ENCODE results near the gene SPRR2B.
"Not testable (repeated sequence)": the region's sequence is repeated elsewhere in the genome, so short reads cannot be mapped to it uniquely, and the experiment has no call there.

SPRR2B gene

DNA sequence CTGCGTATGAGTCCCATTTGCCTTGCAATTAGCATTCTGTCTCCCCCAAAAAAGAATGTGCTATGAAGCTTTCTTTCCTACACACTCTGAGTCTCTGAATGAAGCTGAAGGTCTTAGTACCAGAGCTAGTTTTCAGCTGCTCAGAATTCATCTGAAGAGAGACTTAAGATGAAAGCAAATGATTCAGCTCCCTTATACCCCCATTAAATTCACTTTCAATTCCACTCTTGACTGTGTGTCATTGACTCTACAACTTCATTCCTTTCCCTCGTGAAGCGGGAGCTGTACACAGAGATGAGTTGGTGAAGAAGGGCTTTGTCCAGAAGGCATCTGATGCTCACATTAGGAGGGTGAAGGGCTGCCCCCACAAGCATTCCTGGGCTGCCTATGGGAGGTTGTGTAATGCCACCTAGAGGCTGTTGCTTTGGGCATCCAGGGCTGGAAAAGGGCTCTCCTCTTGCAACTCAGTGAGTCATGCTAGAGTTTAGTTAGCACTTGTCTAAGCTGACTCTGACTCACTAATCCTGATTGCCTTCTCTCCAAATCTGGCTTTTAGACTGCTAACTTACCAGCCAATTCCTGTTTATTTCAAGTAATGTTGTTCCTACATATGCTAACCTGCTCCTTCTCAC lies 38.6 kb downstream of the SPRR2B start:
- DNase-seq: no peak

DNA sequence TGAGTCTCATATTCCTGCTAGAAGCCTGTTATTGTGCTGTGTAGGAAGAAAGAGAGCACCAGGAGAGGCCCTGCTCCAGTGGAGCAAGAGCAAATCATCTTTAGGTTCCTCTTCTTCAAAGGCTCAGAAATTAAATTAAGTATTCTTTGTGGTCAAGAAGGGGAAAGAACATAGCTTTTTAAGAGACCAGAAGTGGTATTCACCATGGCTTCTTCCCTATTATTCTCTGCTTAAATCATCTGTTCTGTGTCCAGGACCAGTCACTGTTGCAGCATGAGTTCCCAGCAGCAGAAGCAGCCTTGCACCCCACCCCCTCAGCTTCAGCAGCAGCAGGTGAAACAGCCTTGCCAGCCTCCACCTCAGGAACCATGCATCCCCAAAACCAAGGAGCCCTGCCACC lies 39.3 kb downstream of the SPRR2B start:
- DNase-seq: no peak

DNA sequence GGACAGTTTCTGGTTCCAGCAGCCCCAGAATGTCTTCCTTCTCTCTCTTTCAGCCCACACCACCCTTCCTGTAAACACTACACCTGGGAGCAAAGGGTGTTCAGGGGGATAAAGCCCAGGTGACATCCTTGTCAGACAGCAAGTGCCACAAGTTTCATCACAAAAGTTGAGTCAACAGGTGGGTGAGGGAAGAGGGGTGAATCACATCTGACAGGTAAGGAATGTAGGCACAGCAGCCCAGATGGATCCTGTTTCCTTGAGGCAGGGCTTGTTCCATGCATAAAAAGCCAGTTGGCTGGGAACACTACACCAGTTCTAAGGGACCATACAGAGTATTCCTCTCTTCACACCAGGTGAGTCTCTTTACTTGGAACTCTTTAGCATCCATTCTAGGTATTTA lies 40.5 kb downstream of the SPRR2B start, which contains the start of gene SPRR1B:
TSS of gene SPRR1B (plus strand) at position 309 of the 400 bp plus-strand sequence. CDS start 1,143 bp downstream, outside the sequence.
- no peak for DNase-seq

DNA sequence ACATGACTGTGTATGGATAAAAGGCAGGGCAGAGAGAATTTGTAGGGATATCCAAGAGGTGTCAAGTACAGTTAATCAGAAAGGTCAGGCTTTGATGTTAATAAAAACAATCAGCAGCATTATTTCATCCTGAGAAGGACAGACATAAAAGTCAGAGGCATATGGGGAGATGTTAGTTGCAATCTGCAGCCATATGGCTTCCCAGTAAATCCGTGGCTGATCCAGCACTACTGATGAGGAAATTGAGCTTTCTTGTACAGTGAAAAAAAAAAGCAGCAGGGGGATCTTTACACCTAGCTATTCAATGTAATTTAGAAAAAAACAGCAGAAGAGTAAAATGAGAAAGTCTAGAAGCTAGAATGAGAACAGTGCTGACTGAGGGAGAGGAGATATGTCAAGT lies 42.6 kb downstream of the SPRR2B start:
- DNase-seq: no peak

DNA sequence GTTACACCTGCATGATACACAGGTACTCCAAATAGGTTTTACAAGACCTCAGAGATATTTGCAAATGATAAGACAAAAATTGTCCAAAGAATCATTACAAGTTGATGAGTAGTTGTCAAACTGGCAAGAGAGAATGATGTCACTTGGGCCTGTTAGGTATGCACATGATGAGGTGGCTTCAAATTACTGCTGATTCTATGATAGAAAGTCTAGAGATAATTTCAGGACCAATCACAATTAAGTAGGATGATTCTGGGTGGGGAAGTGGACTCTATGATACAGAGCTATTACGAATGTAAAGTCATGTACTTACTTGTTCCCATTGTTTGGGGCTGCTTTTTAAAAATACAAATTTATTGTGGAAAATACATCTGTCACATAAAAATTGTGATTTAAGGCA lies 45.6 kb downstream of the SPRR2B start:
- DNase-seq: no peak

DNA sequence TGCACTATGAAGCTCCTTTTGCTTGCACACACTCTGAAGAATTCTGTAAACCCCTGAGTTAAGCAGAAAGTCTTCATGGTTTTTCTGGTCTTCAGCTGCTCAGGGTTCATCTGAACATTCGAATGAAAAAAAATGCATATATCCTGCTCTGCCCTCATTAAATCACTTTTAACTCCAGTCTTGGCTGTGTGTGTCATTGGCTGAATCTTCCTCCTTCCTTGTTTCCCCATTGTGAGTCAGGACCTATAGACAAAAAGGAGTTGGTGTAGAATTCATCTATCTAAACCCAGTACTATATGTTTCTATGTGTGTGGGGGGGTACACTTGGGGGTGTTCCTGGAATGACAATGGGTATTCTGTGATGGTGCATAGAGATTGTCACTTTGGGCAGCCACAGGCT lies 47.0 kb downstream of the SPRR2B start:
- no peak for DNase-seq

DNA sequence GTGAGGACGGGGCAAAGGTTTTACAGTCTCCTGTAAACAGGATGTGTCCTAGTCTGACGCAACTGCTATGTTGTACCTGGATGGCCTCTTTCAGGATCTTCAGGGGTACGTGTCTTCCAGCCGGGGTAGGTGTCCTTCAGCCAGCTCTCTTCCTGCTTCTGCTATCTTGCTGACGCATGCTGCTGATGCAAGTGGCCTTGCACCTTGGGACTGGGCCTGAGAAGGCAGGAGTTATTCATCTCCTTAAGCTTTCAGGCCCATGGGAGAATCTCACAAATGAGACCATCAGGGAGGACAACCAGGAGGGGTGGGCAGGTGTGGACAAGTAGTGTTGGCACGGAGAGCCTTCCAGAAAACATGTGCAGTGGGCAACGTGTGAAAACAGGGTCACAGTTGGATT lies 48.3 kb downstream of the SPRR2B start:
- DNase-seq: no peak

DNA sequence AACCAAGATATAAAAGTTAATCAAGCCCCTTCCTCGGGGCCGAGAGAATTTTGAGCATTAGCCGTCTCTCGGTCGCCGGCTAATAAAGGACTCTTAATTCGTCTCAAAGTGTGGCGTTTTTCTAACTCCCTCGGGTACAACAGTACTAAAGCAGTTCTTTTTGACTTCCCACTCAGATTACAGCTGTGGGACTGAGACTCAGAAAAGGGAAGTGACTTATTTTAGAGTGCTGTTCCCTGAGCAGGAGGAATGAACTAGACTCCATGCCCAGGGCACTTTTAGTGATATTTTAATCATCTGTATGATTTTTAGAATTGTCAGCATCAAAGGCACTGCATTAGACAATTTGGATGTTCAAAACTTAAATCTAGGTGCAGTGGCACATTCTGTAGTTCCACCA lies 49.1 kb downstream of the SPRR2B start:
- DNase-seq: not testable (repeated sequence)

DNA sequence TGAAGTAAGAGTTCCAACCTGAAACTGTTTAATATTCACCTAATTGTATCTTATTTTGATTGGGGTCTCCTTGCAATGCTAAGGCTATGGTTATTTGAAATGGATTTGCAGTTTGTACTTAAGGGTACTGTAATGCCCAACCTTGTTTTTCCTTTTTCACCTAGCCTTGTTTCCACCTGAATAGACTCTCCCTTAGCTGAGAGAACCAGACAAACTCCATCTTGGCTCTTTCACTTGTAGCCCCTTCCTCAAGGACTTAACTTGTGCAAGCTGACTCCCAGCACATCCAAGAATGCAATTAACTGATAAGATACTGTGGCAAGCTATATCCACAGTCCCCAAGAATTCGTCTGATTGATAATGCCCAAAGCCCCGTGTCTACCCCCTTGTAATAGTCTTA lies 49.6 kb downstream of the SPRR2B start:
- not testable (repeated sequence) for DNase-seq

Data from left hindlimb (tissue), 1 donor.